GM19193 (cell line): Measurements from ENCODE around the gene FADS1.

Experiments
- POLR2A ChIP-seq: IDR thresholded peaks from 4 replicates; pipeline ENCODE4 v1.6.1; 2011; ENCODE audit not compliant: insufficient read depth, insufficient read length; ENCODE audit errors: extremely low read depth

Gene FADS1

DNA sequence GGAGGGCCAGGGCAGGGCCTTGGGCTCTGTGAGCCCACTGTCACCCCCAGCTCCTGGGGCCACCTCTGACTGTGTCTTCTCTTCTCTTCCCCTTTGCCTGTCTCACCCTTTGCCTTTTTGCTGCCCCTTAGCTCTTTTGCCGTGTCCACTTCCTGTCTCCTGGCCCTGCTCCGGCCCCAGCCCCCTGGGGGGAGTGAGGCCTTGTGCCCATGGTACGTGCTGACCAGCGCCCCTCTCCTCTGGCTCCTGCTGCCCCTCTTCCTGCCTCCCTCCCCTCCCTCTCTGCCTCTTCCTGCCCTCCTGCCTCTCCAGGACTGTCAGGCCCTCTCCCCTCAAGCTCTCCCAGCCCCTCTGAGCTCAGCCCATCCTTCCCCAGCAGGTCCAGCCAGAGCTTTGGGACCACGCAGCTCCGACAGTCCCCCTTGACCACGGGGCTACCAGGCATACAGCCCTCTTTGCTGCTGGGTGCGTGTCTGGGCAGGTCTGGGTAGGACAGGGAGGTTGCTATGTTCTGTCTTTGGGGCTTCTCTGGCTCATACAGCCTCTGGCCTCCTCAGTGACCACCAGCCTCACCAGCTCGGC, 36.1 kb downstream of the FADS1 start:
- TF ChIP-seq POLR2A, result no peak

DNA sequence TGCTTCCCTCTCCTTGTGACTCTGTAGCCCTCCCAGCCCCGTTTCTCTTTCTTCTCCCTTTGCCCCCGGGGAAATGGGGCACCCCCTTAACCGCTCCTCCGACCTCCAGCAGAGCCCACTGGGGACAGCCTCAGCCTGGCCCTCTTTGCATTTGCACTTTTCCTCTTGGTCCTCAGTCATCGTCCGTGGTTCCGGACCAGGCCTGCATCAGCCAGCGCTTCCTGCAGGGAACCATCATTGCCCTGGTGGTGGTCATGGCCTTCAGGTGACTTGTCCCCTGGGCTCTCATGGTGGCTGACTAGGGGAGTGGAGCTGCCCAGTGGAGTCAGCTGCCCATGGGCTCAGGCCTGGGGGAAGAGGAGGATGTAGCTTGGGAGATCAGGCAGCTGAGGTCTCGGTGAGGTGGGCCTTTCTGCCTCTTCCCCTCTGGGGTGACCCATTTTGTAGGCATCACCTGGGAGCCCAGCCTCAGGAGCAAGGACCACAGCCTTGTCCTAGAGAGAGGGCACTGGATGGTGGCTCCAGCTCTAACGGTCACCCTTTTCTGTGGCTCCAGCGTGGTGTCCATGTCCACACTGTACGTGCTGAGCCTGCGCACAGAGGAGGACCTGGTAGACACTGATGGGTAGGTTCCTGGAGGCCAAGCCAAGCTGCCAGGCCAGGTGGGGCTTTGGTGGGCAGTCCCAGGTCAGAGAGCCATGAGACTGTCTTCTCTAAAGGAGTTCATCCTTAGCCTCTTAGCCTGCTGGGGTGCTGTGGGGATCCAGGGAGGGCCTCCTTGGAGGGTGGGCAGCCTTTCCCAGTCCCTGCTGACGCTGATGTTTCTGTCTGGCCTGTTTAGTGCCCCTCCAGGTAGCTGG, 36.9 kb downstream of the FADS1 start:
- TF ChIP-seq POLR2A, result no peak

DNA sequence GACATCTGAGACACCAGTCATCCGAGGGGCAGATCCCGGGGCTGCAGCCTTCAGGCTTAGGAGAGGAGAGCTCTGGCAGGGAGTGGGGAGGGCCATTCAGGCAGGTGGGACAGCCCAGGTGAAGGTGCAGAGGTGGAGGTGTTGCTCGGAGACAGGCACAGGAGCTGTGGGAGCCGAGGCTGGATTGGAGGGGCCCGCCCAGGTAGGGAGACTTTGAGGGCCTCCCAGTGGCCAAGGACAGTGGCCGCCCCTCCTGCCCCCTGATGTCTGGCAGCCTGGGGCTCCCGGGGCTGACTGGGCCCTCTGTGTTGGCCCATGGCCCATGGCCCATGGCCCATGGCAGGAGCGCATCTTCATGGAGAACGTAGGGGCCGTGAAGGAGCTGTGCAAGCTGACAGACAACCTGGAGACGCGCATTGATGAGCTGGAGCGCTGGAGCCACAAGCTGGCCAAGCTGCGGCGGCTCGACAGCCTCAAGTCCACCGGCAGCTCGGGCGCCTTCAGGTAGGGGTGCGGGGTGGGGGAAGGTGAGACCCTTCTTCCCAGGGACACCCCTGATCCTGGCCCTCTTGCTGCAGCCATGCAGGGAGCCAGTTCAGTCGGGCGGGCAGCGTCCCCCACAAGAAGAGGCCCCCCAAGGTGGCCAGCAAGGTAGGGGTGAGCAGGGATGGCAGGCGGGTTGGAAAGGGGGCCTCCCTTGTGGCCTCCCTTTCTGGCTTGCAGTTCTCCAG, 37.7 kb downstream of the FADS1 start:
- no peak for TF ChIP-seq POLR2A

GRCh38 chr11:61778357-61778886, 38.4 kb downstream of the FADS1 start:
- no peak for TF ChIP-seq POLR2A

GRCh38 chr11:61777234-61778090, 39.3 kb downstream of the FADS1 start:
- TF ChIP-seq POLR2A, result no peak

DNA sequence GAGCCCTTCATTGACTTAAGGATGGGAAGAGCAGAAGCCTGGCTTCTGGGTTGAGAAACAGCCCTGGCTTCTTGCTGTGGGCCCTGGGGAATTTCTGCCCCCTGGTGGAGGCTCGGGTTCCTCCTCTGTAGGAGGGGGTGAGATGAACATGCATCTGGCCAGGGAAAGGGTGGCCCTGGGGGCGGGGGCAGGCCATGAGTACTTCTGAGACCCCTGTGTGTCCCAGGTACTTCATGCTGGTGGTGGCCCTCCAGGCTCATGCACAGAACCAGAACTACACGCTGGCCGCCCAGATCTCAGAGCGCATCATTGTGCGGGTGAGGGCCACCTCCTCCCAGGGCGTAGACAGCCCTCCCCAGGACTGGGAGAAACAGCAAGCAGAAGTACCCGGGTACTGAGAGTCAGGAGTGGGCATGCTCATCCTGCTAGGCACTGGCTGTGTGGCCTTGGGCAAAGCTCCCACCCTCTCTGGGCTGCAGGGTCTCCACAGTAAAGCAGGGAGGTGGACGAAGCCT, 40.2 kb downstream of the FADS1 start:
- TF ChIP-seq POLR2A, result no peak

- TF ChIP-seq POLR2A, result no peak
These were observed 40.9 kb downstream of the FADS1 start for GRCh38 chr11:61775606-61776554.

DNA sequence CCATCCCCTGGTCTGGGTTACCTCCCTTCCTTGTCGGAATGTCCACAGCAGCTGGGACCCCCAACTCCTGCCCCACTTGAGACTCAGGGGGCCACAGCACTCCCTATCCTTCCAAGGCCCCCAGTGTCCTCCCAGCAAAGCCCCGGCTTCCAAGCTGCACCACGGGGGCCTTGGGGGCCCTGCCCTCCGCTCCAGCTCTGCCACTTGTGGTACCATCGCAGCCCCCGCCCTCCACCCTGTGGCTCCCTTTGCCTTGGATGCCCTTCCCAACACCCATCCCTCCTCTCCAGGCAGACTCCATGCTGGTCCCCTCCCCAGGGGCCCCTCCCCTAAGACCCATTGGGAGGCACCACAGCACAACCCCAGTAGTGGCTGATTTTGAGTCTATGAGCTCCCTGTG, 41.7 kb downstream of the FADS1 start:
- TF ChIP-seq POLR2A, result no peak

GRCh38 chr11:61774411-61774810, 42.4 kb downstream of the FADS1 start:
- no peak for TF ChIP-seq POLR2A

- TF ChIP-seq POLR2A, result no peak
These were observed 43.0 kb downstream of the FADS1 start for GRCh38 chr11:61773809-61774208.

- TF ChIP-seq POLR2A, result no peak
These were observed 43.4 kb downstream of the FADS1 start for GRCh38 chr11:61773356-61773755.

DNA sequence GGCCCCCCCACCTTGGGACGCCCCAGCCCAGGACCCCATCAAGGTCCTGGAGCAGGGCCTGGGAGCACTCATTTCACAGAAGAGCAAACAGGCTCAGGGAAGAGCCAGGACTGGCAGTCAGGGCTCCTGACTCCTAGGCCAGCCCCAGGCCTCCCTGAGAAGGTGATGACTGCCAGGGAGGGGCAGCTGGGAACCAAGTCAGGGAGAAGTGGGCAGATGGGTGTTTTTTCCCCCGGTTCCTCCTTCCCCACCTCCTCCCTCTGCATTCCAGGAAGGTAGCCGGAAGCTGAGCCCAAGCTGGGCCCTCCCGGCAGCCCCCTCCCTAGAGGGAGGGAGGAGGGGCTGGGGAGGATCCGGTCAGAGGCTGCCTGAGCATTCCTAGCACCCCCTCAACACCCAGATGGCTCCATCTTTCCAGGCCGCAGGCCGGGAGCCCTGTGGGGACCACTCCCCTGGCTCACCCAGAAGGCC, 44.8 kb downstream of the FADS1 start:
- TF ChIP-seq POLR2A, result no peak

- TF ChIP-seq POLR2A, result no peak
These were observed 45.5 kb downstream of the FADS1 start for GRCh38 chr11:61771195-61771894.
